ENCODE data around the gene BTRC.

Gene BTRC

GRCh38 chr10:101446947-101447346 is 93.0 kb downstream of the BTRC start:
- DNase-seq: no peak

GRCh38 chr10:101447477-101447876 is 93.5 kb downstream of the BTRC start:
- DNase-seq: no peak

- no peak for DNase-seq
Measured at GRCh38 chr10:101450277-101451080, 96.5 kb downstream of the BTRC start.

- no peak for DNase-seq
Measured at GRCh38 chr10:101451261-101451660, 97.3 kb downstream of the BTRC start.

GRCh38 chr10:101451667-101452069 is 97.7 kb downstream of the BTRC start:
- DNase-seq: no peak

GRCh38 chr10:101452176-101452575 is 98.2 kb downstream of the BTRC start:
- DNase-seq: no peak

GRCh38 chr10:101452593-101452992 is 98.6 kb downstream of the BTRC start:
- DNase-seq: no peak

GRCh38 chr10:101453318-101453717 is 99.4 kb downstream of the BTRC start:
- no peak for DNase-seq

GRCh38 chr10:101453791-101454718 is 100.1 kb downstream of the BTRC start:
- DNase-seq: no peak

- DNase-seq: no peak
Measured at GRCh38 chr10:101458869-101459268, 104.9 kb downstream of the BTRC start.

GRCh38 chr10:101464082-101464481 is 110.1 kb downstream of the BTRC start:
- no peak for DNase-seq

GRCh38 chr10:101464599-101464998 is 110.6 kb downstream of the BTRC start:
- no peak for DNase-seq

- no peak for DNase-seq
Measured at GRCh38 chr10:101466016-101466912, 112.3 kb downstream of the BTRC start.

- peak; percentile 63 for DNase-seq
Measured at GRCh38 chr10:101467286-101467770, 113.4 kb downstream of the BTRC start.

- no peak for DNase-seq
Measured at GRCh38 chr10:101468159-101468558, 114.2 kb downstream of the BTRC start.

- DNase-seq: no peak
Measured at GRCh38 chr10:101476383-101476782, 122.4 kb downstream of the BTRC start.

GRCh38 chr10:101478956-101479355 is 125.0 kb downstream of the BTRC start:
- DNase-seq: no peak

GRCh38 chr10:101481256-101481655 is 127.3 kb downstream of the BTRC start:
- DNase-seq: no peak

- no peak for DNase-seq
Measured at GRCh38 chr10:101482568-101482967, 128.6 kb downstream of the BTRC start.

GRCh38 chr10:101484175-101484745 is 130.3 kb downstream of the BTRC start:
- no peak for DNase-seq

GRCh38 chr10:101485207-101485606 is 131.2 kb downstream of the BTRC start:
- no peak for DNase-seq
